Measurements from ENCODE around the gene CLSTN2.

GRCh38 chr3:140128631-140129030 lies 193.6 kb downstream of the CLSTN2 start:
- TF ChIP-seq EZH2 (IDR thresholded peaks at IDR 0.05; ENCODE audit: insufficient read depth, low read length), result no peak
- TF ChIP-seq, protein P1, sequence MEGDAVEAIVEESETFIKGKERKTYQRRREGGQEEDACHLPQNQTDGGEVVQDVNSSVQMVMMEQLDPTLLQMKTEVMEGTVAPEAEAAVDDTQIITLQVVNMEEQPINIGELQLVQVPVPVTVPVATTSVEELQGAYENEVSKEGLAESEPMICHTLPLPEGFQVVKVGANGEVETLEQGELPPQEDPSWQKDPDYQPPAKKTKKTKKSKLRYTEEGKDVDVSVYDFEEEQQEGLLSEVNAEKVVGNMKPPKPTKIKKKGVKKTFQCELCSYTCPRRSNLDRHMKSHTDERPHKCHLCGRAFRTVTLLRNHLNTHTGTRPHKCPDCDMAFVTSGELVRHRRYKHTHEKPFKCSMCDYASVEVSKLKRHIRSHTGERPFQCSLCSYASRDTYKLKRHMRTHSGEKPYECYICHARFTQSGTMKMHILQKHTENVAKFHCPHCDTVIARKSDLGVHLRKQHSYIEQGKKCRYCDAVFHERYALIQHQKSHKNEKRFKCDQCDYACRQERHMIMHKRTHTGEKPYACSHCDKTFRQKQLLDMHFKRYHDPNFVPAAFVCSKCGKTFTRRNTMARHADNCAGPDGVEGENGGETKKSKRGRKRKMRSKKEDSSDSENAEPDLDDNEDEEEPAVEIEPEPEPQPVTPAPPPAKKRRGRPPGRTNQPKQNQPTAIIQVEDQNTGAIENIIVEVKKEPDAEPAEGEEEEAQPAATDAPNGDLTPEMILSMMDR (IDR thresholded peaks at IDR 0.05; ENCODE audit: insufficient read depth, low read depth, low read length), result no peak
